Lung (tissue), 12 donors: ENCODE measurements around the gene TASP1. TPM values are rescaled to one million over a fixed set of nuclear protein-coding genes. Genes with fewer than 3 reads are reported as not detected.

Experiments
- ATAC-seq: fragments of 200-7000 bp; cut with Tn5 transposase; one replicate; pipeline ENCODE4 v1.9.1; 2020; ENCODE audit warnings: moderate number of reproducible peaks; ENCODE audit not compliant: insufficient read depth, low FRiP score
- DNase-seq, 3 donors: peaks; one replicate each; pipeline ENCODE4 v3.0.0-alpha.2; 2013 to 2017
- H3K27ac ChIP-seq, 2 donors: one replicate each; pipeline ENCODE4 v1.5.1; 2013; ENCODE audit warnings: mild to moderate bottlenecking in 2 of 2, moderate library complexity in 2 of 2, control low read depth in 1 of 2, inconsistent platforms in 1 of 2, low read depth in 1 of 2, low read length in 1 of 2
- H3K27me3 ChIP-seq, 3 donors: one replicate each; pipeline ENCODE4 v1.5.1; 2013; ENCODE audit warnings: low read length in 2 of 3; ENCODE audit not compliant: control insufficient read depth in 3 of 3, insufficient read depth in 3 of 3
- H3K36me3 ChIP-seq, 4 donors: one replicate each; pipeline ENCODE4 v1.5.1; 2013; ENCODE audit warnings: low read length in 4 of 4, mild to moderate bottlenecking in 1 of 4, moderate library complexity in 1 of 4; ENCODE audit not compliant: control insufficient read depth in 4 of 4, insufficient read depth in 4 of 4
- H3K4me1 ChIP-seq, 5 donors: one replicate each; pipeline ENCODE4 v1.5.1; 2013; ENCODE audit warnings: low read length in 5 of 5, mild to moderate bottlenecking in 2 of 5, moderate library complexity in 1 of 5; ENCODE audit not compliant: control insufficient read depth in 5 of 5, insufficient read depth in 5 of 5
- H3K4me3 ChIP-seq: one replicate; pipeline ENCODE4 v1.5.1; 2013; ENCODE audit warnings: mild to moderate bottlenecking, control low read depth, moderate library complexity
- H3K9ac ChIP-seq, 2 donors: one replicate each; pipeline ENCODE4 v1.5.1; 2013; ENCODE audit warnings: low read length in 2 of 2, control low read depth in 1 of 2; ENCODE audit not compliant: insufficient read depth in 1 of 2
- H3K9me3 ChIP-seq, 4 donors: one replicate each; pipeline ENCODE4 v1.5.1; 2013; ENCODE audit warnings: low read length in 3 of 4, mild to moderate bottlenecking in 1 of 4, moderate library complexity in 1 of 4; ENCODE audit not compliant: control insufficient read depth in 4 of 4, insufficient read depth in 3 of 4
- WGBS, 2 donors: extraction: QIAGEN DNeasy Blood & Tissue Kit; methylation state at CpG; one replicate each; pipeline ENCODE4 v1.1.7; 2013; 5-methylcytosine and 5-hydroxymethylcytosine counted together
- polyA plus RNA-seq, 2 donors: library from polyadenylated mRNA; stranded (reverse); fragments of 200-250 nt; gene quantifications; one replicate each; pipeline ENCODE4 v1.2.1, GENCODE V29; 2013
- total RNA-seq, 2 donors: library from RNA; depleted of rRNA in 1 of 2; stranded (reverse); fragments of >200 nt in 1 of 2; gene quantifications; one replicate each; pipeline ENCODE4 v1.2.1, GENCODE V29; 2014 to 2021
- TF ChIP-seq, protein P1 (sequence below): IDR thresholded peaks from 2 replicates; pipeline ENCODE4 v1.5.1; 2012; ENCODE audit warnings: mild to moderate bottlenecking; ENCODE audit errors: control extremely low read depth, extremely low read depth
- donor health status: control.
- donor health status: control.
- donor health status: Bipolar disorder and iron deficiency.
- donor health status: healthy.
- donor health status: DM: yes; HTN: yes; CAD: no.

Gene TASP1
- total and polyA plus RNA-seq, 4 donors, result 5.0 to 26.5 (median 11.5) TPM

DNA sequence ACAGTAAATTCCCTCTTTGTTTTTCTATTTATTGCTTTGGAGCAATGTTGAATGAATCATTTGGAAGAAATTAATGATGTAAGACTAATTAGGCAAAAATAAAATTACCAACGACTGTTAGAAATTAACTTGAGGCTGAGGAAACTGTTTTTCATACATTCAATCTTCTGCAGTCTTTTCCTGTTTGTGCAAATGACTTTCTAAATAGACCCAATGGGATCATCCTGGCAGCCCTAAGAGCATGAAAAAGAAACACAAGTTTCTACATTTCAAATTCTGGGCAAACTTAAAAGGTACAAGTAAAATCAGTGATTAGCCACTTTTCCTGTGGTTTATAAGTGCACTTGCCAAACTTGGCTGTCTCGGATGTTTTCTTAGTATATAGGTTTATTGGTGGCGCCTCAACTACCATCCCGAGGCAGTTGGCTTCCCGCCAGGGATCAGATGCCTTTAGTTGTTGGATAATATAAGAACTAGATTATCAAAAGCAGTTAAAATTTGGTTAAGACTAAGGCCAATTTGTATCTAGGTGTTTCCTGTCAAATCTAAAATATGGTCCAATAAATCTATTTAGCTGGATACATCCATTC is 236.5 kb downstream of the TASP1 start:
- Histone ChIP-seq H3K9ac (no peak overlapping the region), H3K27ac (no peak overlapping the region), H3K36me3 (no peaks in the 10 kb centered on the region), H3K4me1 (no peaks in the 10 kb centered on the region), H3K9me3 (no peaks in the 10 kb centered on the region), H3K4me3 (no peak overlapping the region), H3K27me3 (no peaks in the 10 kb centered on the region)
- DNase-seq, result no peak
- TF ChIP-seq, protein P1, sequence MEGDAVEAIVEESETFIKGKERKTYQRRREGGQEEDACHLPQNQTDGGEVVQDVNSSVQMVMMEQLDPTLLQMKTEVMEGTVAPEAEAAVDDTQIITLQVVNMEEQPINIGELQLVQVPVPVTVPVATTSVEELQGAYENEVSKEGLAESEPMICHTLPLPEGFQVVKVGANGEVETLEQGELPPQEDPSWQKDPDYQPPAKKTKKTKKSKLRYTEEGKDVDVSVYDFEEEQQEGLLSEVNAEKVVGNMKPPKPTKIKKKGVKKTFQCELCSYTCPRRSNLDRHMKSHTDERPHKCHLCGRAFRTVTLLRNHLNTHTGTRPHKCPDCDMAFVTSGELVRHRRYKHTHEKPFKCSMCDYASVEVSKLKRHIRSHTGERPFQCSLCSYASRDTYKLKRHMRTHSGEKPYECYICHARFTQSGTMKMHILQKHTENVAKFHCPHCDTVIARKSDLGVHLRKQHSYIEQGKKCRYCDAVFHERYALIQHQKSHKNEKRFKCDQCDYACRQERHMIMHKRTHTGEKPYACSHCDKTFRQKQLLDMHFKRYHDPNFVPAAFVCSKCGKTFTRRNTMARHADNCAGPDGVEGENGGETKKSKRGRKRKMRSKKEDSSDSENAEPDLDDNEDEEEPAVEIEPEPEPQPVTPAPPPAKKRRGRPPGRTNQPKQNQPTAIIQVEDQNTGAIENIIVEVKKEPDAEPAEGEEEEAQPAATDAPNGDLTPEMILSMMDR, result no peak
- ATAC-seq, result no peak
- WGBS, 2 donors, result 68 to 82% methylated on average over 5 of the region's 5 CpGs

DNA sequence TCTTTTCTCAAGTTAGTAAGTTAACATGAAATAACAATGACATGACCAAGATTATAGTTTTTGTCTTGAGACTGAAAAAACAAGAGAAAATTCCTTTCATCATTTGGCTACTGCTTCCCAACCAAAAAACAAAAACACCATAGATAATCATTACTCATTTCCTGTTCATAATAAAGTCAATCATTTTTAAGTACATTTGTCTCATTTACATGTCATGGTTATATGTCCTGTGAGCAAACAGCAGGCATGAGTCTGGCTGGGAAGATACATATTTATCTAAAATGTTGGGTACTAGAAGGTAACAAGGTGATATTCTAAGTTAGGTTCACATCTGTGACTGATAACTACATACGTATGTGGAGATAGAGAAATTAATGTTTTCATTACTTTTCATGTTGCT is 237.1 kb downstream of the TASP1 start:
- H3K9me3 ChIP-seq, result no peaks in the 10 kb centered on the region
- no peak for DNase-seq

DNA sequence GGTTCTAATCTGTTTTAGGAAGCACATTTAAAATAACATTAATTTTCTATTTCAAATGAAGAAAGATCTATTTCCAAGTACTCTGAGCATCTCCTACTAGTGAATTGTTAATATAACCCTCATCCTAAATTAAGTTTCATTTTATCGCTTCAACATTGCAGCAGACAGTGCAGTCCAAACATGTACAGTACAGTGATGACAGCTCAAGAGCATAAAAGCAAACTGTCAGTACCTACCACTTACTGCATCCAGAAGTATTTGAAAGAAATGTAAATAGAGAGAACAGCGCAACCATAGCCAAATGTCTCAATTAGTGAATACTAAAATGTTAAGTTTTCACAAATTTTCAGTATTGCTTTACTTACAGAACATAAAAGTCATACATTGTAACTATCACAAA is 238.3 kb downstream of the TASP1 start:
- Histone ChIP-seq H3K27me3 (no peaks in the 10 kb centered on the region), H3K9me3 (no peaks in the 10 kb centered on the region), H3K4me1 (no peaks in the 10 kb centered on the region), H3K27ac (no peak overlapping the region), H3K4me3 (no peak overlapping the region), H3K36me3 (no peaks in the 10 kb centered on the region), H3K9ac (no peak overlapping the region)
- TF ChIP-seq, protein P1, result no peak
- no peak for DNase-seq
- 81 to 94% methylated on average over 2 of the region's 2 CpGs for WGBS, 2 donors
- ATAC-seq, result no peak

More for the DNA sequence above, 237.1 kb downstream of the TASP1 start:
- H3K4me3 ChIP-seq, result no peak overlapping the region
- 95 to 98% methylated on average over 1 of the region's 1 CpG for WGBS, 2 donors
- H3K9ac ChIP-seq, result no peak overlapping the region
- ATAC-seq, result no peak
- no peaks in the 10 kb centered on the region for H3K36me3 ChIP-seq
- TF ChIP-seq, protein P1, result no peak
- no peak overlapping the region for H3K27ac ChIP-seq
- no peaks in the 10 kb centered on the region for H3K4me1 ChIP-seq
- H3K27me3 ChIP-seq, result no peaks in the 10 kb centered on the region

DNA sequence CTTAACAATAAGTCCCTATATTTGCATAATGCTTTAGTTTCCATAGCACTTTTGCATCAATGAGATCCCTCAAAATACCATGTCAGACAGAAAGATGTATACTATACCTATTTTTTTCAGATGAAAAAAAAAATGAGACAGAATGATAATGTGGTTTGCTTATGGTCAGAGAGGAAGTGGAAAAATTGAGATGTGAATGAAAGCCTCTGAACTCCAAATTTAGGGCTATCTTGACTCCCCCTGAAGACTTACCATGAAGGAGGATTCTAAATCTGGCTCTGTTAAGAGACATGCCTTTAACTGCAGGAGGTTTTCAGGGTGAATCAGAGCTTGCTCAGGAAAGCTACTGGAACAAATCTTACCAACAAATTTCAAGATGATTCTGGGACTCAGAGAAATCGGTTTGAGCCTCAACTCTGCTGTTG is 241.4 kb downstream of the TASP1 start:
- H3K4me1 ChIP-seq, result no peaks in the 10 kb centered on the region
- H3K27ac ChIP-seq, result no peak overlapping the region
- TF ChIP-seq, protein P1, result no peak
- DNase-seq, result no peak
- H3K27me3 ChIP-seq, result no peaks in the 10 kb centered on the region
- WGBS, 2 donors, result 91% methylated on average over 1 of the region's 1 CpG
- H3K9ac ChIP-seq, result no peak overlapping the region
- H3K9me3 ChIP-seq, result no peaks in the 10 kb centered on the region
- ATAC-seq, result no peak
- no peak overlapping the region for H3K4me3 ChIP-seq
- peaks cover 0 to 9% (median 2%) of the 10 kb centered on the region in 4 donors for H3K36me3 ChIP-seq
